Activated naive CD4-positive, alpha-beta T cell treated with anti-CD3 and anti-CD28 coated beads, Interleukin-2, amount 10 ng/mL, durations not matched to agents 7 days and 5 days (primary cell): Measurements from ENCODE around the gene AXIN1.
"Not testable (repeated sequence)": the region's sequence is repeated elsewhere in the genome, so short reads cannot be mapped to it uniquely, and the experiment has no call there.

Experiments
- CTCF ChIA-PET: fragments of 350-600 bp; sonication (Branson Sonifier 250); formaldehyde crosslinking; loops from one replicate; lab custom pipeline; 2021; ENCODE audit warnings: antibody characterized with exemption; lab: Charles Lee
- DNase-seq: peaks from one replicate; pipeline ENCODE4 v3.0.0-alpha.2; 2020
- H3K27ac Mint-ChIP-seq: one replicate; pipeline ENCODE4 v1.8.0; 2021; ENCODE audit warnings: mild to moderate bottlenecking, moderate library complexity, mixed read lengths
- H3K27me3 Mint-ChIP-seq: one replicate; pipeline ENCODE4 v1.8.0; 2021; ENCODE audit warnings: mild to moderate bottlenecking, mixed read lengths
- H3K36me3 Mint-ChIP-seq: one replicate; pipeline ENCODE4 v1.8.0; 2021; ENCODE audit warnings: mixed read lengths
- H3K4me1 Mint-ChIP-seq: one replicate; pipeline ENCODE4 v1.8.0; 2021; ENCODE audit warnings: mixed read lengths
- H3K4me3 Mint-ChIP-seq: one replicate; pipeline ENCODE4 v1.8.0; 2021; ENCODE audit warnings: mild to moderate bottlenecking, moderate library complexity, mixed read lengths
- H3K9me3 Mint-ChIP-seq: one replicate; pipeline ENCODE4 v1.8.0; 2021; ENCODE audit warnings: mixed read lengths

AXIN1 gene

DNA sequence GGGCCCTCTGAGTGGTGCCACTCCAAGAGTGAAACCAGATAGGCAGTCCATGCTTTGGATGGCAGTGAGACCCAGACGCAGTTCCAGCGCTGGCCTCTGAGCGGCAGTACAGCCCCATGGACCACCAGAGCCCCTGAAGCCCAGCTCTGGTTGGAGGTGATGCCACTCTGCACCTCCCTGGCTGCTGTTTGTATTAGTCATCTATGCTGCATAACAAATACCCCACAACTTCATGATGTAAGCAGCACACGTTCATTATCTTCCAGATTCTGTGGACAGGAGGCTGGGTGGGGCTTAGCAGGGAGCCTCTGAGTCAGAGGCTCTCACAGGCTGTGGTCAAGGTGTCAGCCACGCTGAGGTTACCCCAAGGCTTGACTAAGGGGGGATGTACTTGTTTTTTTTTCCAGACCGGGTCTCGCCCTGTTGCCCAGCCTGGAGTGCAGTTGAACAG, 39.4 kb upstream of the AXIN1 start:
- no peak overlapping the region for H3K4me3 Mint-ChIP-seq
- peak; percentile 82 for DNase-seq
- peaks cover 20% of the 10 kb centered on the region for H3K27me3 Mint-ChIP-seq
- H3K27ac Mint-ChIP-seq, result peak overlapping the region; percentile 19
- H3K4me1 Mint-ChIP-seq, result peaks cover 18% of the 10 kb centered on the region
- H3K9me3 Mint-ChIP-seq, result peaks cover 5% of the 10 kb centered on the region
- CTCF ChIA-PET, result interaction anchor here (1.2 kb wide), 1 partner anchor 103 kb away, joined by 3 read pairs; no protein-coding TSS in a partner anchor
- H3K36me3 Mint-ChIP-seq, result peaks cover 4% of the 10 kb centered on the region

DNA sequence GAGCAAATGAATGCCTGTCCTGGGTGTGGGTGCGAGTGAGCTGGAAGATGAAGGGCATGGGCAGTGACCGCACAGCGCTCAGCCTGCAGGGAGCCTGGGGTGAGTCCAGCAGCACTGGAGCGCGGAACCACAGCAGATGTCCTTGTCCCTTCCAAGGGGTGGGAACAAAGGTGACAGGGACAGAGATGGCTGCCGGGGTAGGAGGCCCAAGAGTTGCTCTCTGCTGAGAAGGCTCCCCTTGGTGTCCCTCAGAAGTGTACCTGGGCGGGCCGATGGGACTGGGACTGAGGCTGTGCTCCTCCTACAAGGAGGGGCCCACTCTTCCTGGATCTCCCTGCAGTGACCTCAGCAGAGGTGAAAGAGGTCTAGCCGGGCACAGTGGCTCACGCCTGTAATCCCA, 36.8 kb upstream of the AXIN1 start:
- CTCF ChIA-PET, result no interaction called here
- peaks cover 13% of the 10 kb centered on the region for H3K27me3 Mint-ChIP-seq
- DNase-seq, result no peak
- peaks cover 4% of the 10 kb centered on the region for H3K36me3 Mint-ChIP-seq
- H3K4me3 Mint-ChIP-seq, result no peak overlapping the region
- peaks cover 9% of the 10 kb centered on the region for H3K4me1 Mint-ChIP-seq
- no peak overlapping the region for H3K27ac Mint-ChIP-seq
- peaks cover 5% of the 10 kb centered on the region for H3K9me3 Mint-ChIP-seq

DNA sequence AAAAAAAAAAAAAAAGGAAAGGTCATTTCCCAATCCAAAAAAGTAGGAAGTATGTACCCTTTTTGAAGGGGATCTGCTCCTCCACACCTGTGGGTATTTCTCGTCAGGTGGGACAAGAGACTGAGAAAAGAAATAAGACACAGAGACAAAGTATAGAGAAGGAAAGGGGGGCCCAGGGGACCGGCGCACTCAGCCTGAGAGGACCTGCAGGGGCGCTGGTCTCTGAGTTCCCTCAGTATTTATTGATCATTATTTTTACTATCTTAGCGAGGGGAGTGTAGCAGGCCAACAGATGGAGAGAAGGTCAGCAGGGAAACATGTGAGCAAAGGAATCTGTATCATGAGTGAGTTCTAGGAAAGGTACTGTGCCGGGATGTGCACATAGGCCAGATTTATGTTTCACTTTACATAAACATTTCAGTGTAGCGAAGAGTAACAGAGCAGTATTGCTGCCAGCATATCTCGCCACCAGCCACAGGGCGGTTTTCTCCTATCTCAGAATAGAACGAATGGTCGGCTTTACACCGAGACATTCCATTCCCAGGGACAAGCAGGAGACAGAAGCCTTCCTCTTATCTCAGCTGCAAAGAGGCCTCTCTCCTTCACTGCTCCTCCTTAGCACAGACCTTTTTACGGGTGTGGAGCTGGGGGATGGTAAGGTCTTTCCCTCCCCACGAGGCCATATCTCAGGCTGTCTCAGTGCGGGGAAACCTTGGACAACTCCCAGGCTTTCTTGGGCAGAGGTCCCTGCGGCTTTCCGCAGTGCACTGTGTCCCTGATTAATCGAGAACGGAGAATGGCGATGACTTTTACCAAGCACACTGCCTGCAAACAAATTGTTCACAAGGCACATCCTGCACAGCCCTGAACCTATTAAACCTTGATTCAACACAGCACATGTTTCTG, 35.5 kb upstream of the AXIN1 start:
- not testable (repeated sequence) for H3K9me3 Mint-ChIP-seq, H3K27ac Mint-ChIP-seq, DNase-seq, H3K36me3 Mint-ChIP-seq, H3K4me3 Mint-ChIP-seq
- peaks cover 19% of the 10 kb centered on the region for H3K27me3 Mint-ChIP-seq
- CTCF ChIA-PET, result interaction anchor here (0.7 to 1.1 kb wide), 2 partner anchors 107 to 146 kb away, joined by 3 to 4 read pairs; no protein-coding TSS in a partner anchor
- peaks cover 20% of the 10 kb centered on the region for H3K4me1 Mint-ChIP-seq

DNA sequence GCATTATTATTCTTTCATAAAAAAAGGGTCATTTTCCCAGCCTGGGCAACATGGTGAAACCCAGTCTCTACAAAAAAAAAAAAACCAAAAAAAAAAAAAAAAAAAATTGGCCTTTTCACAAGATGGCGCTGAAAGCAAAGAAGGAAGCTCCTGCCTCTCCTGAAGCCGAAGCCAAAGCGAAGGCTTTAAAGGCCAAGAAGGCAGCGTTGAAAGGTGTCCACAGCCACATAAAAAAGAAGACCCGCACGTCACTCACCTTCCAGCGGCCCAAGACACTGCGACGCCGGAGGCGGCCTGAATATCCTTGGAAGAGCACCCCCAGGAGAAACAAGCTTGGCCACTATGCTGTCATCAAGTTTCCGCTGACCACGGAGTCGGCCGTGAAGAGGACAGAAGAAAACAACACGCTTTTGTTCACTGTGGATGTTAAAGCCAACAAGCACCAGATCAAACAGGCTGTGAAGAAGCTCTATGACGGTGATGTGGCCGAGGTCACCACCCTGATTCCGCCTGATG, 34.2 kb upstream of the AXIN1 start:
- DNase-seq, result no peak
- H3K4me3 Mint-ChIP-seq, result no peak overlapping the region
- H3K9me3 Mint-ChIP-seq, result peaks cover 1% of the 10 kb centered on the region
- peaks cover 19% of the 10 kb centered on the region for H3K27me3 Mint-ChIP-seq
- peaks cover 5% of the 10 kb centered on the region for H3K36me3 Mint-ChIP-seq
- H3K4me1 Mint-ChIP-seq, result peaks cover 18% of the 10 kb centered on the region
- H3K27ac Mint-ChIP-seq, result no peak overlapping the region
- CTCF ChIA-PET, result interaction anchor here (1.1 kb wide), 1 partner anchor 108 kb away, joined by 4 read pairs; no protein-coding TSS in a partner anchor

DNA sequence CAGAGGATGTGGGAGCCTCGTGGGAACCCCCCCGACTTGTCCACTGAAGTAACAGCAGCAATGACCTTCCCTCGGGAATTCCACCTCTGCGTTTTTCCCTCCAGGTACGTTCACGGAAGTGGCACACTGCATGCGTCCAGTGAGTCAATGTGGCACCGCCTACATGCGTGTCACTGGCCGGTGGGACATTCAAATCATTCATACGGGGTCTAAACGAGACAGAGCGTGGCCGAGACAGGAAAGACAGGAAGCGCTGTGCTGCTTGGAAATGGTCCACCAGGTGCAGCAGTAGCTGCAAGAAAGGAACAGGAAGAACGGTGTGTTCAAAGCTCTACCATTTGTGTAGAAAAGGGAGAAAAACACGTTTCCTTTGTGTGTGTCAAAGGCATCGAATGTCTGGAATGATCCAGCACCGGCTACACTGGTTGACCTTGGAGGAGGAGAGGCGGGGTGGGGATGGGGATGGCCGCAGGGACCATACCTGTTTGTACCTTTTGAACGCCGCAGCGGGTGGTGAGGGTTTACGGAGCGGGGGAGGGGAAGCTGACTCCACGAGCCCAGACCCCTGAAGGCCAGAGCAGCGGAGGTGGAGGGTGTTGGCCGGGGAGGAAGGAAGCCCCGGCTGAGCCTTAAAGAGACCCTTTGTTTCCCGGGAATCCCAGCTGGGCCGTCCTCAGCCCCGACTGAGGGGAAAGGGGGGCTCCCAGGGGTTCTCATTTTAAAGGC, 31.0 kb upstream of the AXIN1 start:
- peaks cover 13% of the 10 kb centered on the region for H3K27me3 Mint-ChIP-seq
- H3K9me3 Mint-ChIP-seq, result no peaks in the 10 kb centered on the region
- peak overlapping the region; percentile 91 for H3K4me3 Mint-ChIP-seq
- H3K27ac Mint-ChIP-seq, result peak overlapping the region; percentile 16
- CTCF ChIA-PET, result interaction anchor here (1.0 to 1.3 kb wide), 4 partner anchors 10 to 42 kb away, joined by 3 to 4 read pairs (median 3); partner anchors contain the start of genes DECR2 and RAB11FIP3
- DNase-seq, result peak; percentile 65
- peaks cover 29% of the 10 kb centered on the region for H3K4me1 Mint-ChIP-seq
- H3K36me3 Mint-ChIP-seq, result peaks cover 9% of the 10 kb centered on the region

DNA sequence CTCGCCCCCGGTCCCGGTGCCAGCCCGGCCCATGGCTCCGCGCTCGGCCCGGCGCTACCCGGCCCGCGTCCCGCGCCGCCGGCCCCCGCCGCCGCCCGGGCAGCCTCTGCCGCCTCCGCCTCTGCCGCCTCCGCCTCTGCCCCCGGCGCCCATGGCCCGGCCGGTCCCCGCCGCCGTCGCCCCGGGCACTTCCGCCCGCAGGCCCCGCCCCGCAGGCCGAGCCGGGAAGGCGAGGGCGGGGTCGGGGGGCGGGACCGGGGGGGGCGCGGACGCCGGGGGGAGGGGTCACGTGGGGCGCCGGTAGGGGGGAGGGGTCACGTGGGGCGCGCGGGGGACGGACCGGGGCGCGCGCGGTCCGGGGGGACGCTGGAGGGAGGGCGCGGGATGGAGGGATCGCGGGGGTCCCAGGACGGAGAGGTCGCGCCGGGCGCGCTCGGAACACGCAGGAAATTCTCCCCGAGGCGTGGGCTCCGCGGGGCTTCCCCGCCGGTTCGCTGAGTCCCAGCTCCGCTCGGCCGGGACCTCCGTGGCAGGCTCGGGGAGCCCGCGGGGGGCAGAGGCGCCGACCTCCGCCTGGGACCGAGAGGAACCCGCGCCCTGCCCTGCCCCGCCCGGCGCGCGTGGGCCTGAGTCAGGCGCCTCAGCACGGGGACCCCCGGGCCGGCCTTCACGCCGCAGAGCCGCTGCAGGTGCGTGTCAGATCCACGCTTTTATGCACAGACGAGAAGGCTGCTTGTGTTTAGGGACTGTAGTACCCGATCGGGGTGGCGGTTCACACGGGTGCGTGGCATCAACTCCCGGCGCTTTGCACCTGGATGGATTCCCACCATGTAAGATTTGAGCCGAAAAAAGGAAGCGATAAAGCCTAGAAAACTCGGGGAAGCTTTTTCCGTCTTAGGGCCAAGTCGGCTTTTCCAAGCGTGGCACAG, 29.5 kb upstream of the AXIN1 start, which contains the start of gene PGAP6:
Gene PGAP6, minus strand, starts transcription at position 190 of the 929 bp plus-strand sequence. Its CDS starts 157 bp downstream, at position 33.
- H3K4me3 Mint-ChIP-seq, result peak within 1 kb of the TSS; percentile 91
- peaks cover 29% of the 10 kb centered on the region for H3K4me1 Mint-ChIP-seq
- peaks cover 10% of the 10 kb centered on the region for H3K27me3 Mint-ChIP-seq
- CTCF ChIA-PET, result interaction anchor here (1.2 to 1.3 kb wide), 2 partner anchors 19 to 20 kb away, joined by 3 to 4 read pairs; partner anchors contain the start of gene DECR2
- H3K27ac Mint-ChIP-seq, result peak within 1 kb of the TSS; percentile 88
- peak; percentile 76 for DNase-seq
- H3K36me3 Mint-ChIP-seq, result peaks cover 9% of the 10 kb centered on the region
- no peaks in the 10 kb centered on the region for H3K9me3 Mint-ChIP-seq

DNA sequence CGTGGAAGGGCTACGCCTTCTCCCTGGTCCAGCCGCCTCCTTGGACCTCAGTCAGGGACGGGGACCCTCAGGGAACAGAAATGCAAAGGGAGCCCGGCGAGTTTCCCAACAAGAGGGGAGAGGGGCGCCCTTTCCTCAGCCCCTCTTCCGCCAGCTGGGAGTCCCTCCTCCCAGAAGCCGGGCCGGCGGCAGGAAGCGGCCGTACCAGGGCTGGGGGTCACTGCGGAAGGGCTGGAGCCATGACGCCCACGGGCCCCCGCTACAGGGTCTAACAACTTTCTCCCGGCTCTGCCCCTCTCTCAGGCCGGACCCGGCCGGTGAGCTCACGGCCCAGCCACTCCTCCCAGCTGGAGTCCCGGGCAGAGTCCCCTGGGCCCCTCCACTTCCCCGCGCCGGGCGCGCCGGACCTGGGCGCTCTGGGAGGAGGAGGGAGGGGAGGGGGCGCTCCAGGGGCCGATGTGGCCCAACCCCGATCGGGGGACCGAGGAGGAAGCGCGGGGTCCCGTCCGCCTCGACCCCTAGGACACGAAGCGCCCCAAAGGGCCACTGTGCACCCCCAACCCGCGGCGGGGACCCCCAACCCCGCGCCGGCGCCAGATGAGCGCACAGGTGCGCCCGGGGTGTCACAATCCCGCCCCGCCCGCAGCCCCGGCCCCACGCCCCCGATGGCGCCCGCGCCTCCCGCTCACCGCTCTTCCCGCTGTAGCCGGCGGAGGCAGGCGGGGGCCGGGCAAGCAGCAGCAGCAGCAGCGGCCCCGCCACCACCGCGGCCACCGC, 28.7 kb upstream of the AXIN1 start:
- CTCF ChIA-PET, result no interaction called here

DNA sequence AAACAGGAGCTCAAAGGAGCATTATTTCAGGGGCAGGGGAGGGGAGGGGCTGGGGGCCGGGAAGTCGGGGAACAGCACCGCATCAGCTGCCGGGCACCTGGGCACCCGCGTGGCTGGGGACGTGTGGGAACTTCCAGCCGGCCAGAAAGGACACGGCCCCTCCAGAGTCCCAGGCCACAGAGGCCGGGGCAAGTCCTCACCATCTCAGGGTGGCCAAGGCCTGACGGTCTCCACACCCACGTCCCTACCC, 28.2 kb upstream of the AXIN1 start:
- CTCF ChIA-PET, result interaction anchor here (1.6 kb wide), 1 partner anchor 10 kb away, joined by 4 read pairs; the partner anchor contains the start of gene MRPL28

More for the DNA sequence above, 28.7 kb upstream of the AXIN1 start:
- H3K27me3 Mint-ChIP-seq, result peaks cover 6% of the 10 kb centered on the region
- peaks cover 29% of the 10 kb centered on the region for H3K4me1 Mint-ChIP-seq
- no peak for DNase-seq
- peak overlapping the region; percentile 85 for H3K4me3 Mint-ChIP-seq
- H3K27ac Mint-ChIP-seq, result no peak overlapping the region
- peaks cover 10% of the 10 kb centered on the region for H3K36me3 Mint-ChIP-seq
- H3K9me3 Mint-ChIP-seq, result no peaks in the 10 kb centered on the region

DNA sequence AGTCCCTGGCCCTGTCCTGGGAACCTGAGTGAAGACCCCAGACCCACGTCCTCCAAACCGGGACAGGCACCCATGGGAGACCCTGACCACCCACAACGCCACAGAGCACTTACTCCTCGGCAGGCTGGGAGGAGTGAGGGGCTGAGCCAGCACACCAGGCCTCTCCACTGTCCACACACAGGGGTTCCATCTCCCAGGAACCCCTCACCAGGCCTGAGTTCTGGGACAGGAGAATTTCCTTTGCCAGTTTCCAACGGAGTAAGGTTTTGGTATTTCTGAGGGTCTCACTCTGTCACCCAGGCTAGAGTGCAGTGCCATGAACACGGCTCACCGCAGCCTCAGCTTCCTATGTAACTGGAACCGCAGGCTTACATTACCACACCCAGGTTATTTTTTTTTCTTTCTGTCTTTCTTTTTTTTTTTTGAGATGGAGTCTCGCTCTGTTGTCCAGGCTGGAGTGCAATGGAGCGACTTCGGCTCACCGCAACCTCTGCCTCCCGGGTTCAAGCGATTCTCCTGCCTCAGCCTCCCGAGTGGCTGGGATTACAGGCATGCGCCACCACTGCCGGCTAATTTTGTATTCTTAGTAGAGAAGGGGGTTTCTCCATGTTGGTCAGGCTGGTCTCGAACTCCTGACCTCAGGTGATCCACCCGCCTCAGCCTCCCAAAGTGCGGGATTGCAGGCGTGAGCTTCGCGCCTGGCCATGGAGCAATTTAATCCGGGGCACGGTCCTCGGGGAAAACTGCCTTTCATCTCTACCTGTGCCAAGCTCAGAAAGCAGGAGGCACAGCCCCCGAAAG, 27.6 kb upstream of the AXIN1 start:
- peaks cover 29% of the 10 kb centered on the region for H3K4me1 Mint-ChIP-seq
- DNase-seq, result peak; percentile 51
- no peaks in the 10 kb centered on the region for H3K9me3 Mint-ChIP-seq
- H3K27ac Mint-ChIP-seq, result peak overlapping the region; percentile 95
- H3K27me3 Mint-ChIP-seq, result peaks cover 6% of the 10 kb centered on the region
- peak overlapping the region; percentile 85 for H3K4me3 Mint-ChIP-seq
- peaks cover 11% of the 10 kb centered on the region for H3K36me3 Mint-ChIP-seq
- CTCF ChIA-PET, result interaction anchor here (1.5 to 1.6 kb wide), 2 partner anchors 9 to 18 kb away, joined by 4 read pairs; partner anchors contain the start of gene MRPL28

More for the DNA sequence above, 28.2 kb upstream of the AXIN1 start:
- Mint-ChIP-seq H3K9me3 (no peaks in the 10 kb centered on the region), H3K27ac (peak overlapping the region; percentile 95), H3K4me1 (peaks cover 29% of the 10 kb centered on the region), H3K4me3 (peak overlapping the region; percentile 85), H3K27me3 (peaks cover 6% of the 10 kb centered on the region), H3K36me3 (peaks cover 11% of the 10 kb centered on the region)
- DNase-seq, result no peak

DNA sequence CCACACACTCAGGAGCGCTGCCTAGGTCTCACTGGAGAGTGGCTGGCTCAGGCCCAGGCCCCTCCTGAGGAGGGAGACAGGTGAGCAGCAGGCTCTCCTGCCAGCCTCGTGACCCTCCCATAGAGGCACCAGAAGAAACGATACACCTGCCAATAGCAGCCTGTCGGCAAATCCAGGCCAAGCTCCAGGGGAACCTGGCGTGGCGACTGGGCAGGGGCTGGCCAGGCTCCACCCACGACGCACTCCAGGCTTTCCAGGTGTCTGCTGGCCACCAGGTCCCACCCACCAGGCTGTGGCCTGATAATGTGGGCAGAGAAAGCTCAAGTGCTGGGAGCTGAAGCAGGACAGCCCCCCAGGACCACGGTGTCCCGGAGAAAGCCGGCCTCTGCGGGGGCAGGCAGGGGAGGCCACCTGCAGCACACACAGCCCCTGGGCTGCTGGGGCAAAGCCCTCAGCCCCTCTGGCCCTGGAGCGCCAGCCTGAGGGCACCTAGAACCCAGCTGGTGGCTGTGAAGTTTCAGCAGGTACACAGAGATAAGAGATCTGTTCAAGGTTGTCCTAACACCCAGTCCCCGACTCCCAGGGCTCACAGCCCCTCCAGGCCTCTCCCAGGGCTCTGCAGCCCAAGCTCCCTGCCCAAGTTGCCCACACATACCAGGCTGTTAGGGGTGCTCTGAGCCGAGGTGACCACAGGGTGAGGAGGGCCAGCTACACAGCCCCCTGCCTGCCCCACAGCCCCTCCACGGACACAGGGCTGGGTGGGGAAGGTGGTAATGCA, 26.8 kb upstream of the AXIN1 start:
- Mint-ChIP-seq H3K9me3 (no peaks in the 10 kb centered on the region), H3K4me3 (peak overlapping the region; percentile 85), H3K36me3 (peaks cover 11% of the 10 kb centered on the region), H3K27me3 (peaks cover 6% of the 10 kb centered on the region), H3K27ac (peak overlapping the region; percentile 95), H3K4me1 (peaks cover 29% of the 10 kb centered on the region)
- no peak for DNase-seq
- CTCF ChIA-PET, result interaction anchor here (1.5 to 1.6 kb wide), 2 partner anchors 8 to 17 kb away, joined by 4 read pairs; partner anchors contain the start of gene MRPL28

DNA sequence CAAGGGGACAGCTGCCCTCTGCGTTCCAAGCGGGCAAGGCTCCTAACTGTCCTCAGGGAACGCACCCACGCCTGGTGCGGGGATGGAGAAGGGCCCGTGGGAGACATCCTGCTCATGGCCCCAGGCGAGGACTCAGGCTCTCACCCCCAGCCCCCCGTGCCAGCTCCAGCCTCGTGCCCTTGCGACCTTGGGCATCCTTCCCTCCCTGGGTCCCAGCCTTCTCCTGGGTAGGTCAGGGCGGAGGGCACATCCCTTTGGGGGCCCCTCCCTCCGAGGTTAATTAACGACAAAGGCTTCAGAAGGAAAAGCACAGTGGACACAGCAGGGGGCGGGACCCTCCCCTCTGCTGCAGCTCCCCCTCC, 26.3 kb upstream of the AXIN1 start:
- H3K36me3 Mint-ChIP-seq, result peaks cover 11% of the 10 kb centered on the region
- H3K4me1 Mint-ChIP-seq, result peaks cover 25% of the 10 kb centered on the region
- no peak for DNase-seq
- H3K27ac Mint-ChIP-seq, result peak overlapping the region; percentile 45
- H3K4me3 Mint-ChIP-seq, result peak overlapping the region; percentile 28
- H3K27me3 Mint-ChIP-seq, result peaks cover 6% of the 10 kb centered on the region
- no peaks in the 10 kb centered on the region for H3K9me3 Mint-ChIP-seq
- CTCF ChIA-PET, result interaction anchor here (1.5 kb wide), 1 partner anchor 17 kb away, joined by 4 read pairs; no protein-coding TSS in a partner anchor
